Esophagus muscularis mucosa (tissue), 3 donors: ENCODE measurements around the gene SPTLC2.

Experiments
- CTCF ChIP-seq, 3 experiments: fragments of 200-600 bp in 2 of 3; fragments of 450-650 bp in 1 of 3; sonication (generic) in 2 of 3; IDR thresholded peaks; one replicate each; pipeline ENCODE4 v1.5.1; 2017 to 2019; ENCODE audit warnings: antibody characterized with exemption in 3 of 3, mild to moderate bottlenecking in 2 of 3, moderate library complexity in 1 of 3
- POLR2A ChIP-seq: fragments of 450-650 bp; IDR thresholded peaks from one replicate; pipeline ENCODE4 v1.6.1; 2017; ENCODE audit warnings: antibody characterized with exemption, moderate library complexity, mild to moderate bottlenecking, low read depth

GRCh38 chr14:77649326-77649725, 32.9 kb upstream of the SPTLC2 start:
- TF ChIP-seq POLR2A: no peak
- TF ChIP-seq CTCF (IDR thresholded peaks at IDR 0.05): no peak
